ENCODE measurements around the gene WIPF2.

Gene WIPF2

DNA sequence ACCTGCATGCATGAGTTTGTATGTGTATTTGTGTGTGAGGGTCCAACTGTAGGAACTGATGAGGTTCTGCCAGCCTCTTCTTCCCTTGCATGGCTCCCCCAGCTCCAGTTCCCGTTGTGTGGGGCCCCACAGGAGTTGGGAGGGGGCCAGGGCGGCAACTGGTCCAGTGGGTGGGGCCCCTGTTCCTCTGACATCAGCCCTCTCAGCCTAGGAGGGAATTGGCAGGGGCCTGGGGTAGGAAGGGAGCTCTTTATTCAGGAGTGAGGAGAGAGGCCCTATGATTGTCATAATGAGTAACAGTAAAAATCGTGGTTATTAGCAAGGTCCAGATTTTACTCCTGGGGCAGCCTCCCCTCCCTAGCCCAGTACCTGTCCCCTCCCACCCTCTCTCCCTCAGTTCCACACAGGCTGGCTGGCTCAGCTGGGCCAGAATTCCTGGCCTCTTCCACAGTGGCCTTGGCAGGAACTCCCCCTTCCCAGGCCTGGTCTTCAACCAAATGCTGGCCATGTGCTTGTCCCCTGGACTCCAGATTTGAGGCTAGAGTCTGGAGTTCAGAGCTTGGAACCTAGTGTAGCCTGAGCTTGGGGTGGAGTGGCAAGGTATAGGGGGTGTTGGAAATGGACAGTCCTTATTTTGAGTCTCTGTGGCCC is 108.8 kb downstream of the WIPF2 start:
- DNase-seq: no peak

DNA sequence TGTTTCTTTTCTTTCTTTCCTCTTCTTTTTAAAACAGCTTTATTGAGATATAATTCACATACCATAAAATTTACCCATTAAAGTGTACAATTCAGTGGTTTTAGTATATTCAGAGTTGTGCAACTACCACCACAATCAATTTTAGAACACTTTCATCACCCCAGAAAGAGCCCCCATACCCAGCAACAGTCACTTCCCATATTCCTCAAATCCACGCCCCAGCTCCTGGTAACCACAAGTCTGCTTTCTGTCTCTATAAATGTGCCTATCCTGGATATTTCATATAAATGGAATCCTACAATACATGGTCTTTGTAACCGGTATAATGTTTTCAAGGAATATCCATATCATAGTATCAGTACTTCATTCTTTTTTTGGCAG is 109.3 kb downstream of the WIPF2 start:
- DNase-seq: no peak

GRCh38 chr17:40329839-40330794 is 111.0 kb downstream of the WIPF2 start:
- no peak for DNase-seq

- DNase-seq: no peak
Observed at GRCh38 chr17:40330850-40331470, 111.9 kb downstream of the WIPF2 start.

GRCh38 chr17:40331743-40332641 is 112.9 kb downstream of the WIPF2 start:
- no peak for DNase-seq

Measured in activated naive CD4-positive, alpha-beta T cell treated with anti-CD3 and anti-CD28 coated beads, Interleukin-2, amount 50 U/mL, for 16 hours (primary cell).